Endometrial microvascular endothelial cells (primary cell): Measurements from ENCODE around the gene SKAP1. TPM values are rescaled to one million over a fixed set of nuclear protein-coding genes. Genes with fewer than 3 reads are reported as not detected.

Experiments used
- in situ Hi-C: cut with HindIII; loops from 2 replicates; pipeline ENCODE4 v1.10.0; 2017; ENCODE audit warnings: low sequenced_read_pairs, low pct_unique_long_range_greater_than_20kb; ENCODE audit errors: inconsistent ontology term
- total RNA-seq: library from RNA; depleted of rRNA; stranded (reverse); fragments of >200 nt; gene quantifications from one replicate; pipeline ENCODE4 v1.2.3, GENCODE V29; 2015; ENCODE audit errors: inconsistent ontology term

Gene SKAP1
- total RNA-seq, 1 donor from 2014 or later = not detected

DNA sequence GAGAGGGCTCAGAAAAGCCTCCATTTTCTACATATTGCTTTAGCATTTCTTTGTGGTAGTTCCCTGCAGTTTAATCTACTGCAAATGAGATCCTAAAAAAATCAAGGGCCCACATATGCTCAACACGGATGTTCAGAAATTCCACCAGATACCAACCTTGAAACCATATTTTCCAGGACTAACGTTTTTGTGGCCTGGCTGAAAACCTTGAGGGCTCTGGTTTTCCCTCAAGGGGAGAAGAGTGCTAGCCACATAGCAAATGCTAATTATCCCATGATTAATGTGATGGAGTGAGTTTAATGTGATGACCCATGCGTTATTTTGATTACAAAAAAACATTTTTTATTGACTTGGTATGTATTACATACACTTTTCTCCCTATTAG, 253.6 kb downstream of the SKAP1 start:
- in situ Hi-C loops = loop anchor here (25.0 kb wide), 1 partner anchor 186 kb away; no protein-coding TSS in a partner anchor

DNA sequence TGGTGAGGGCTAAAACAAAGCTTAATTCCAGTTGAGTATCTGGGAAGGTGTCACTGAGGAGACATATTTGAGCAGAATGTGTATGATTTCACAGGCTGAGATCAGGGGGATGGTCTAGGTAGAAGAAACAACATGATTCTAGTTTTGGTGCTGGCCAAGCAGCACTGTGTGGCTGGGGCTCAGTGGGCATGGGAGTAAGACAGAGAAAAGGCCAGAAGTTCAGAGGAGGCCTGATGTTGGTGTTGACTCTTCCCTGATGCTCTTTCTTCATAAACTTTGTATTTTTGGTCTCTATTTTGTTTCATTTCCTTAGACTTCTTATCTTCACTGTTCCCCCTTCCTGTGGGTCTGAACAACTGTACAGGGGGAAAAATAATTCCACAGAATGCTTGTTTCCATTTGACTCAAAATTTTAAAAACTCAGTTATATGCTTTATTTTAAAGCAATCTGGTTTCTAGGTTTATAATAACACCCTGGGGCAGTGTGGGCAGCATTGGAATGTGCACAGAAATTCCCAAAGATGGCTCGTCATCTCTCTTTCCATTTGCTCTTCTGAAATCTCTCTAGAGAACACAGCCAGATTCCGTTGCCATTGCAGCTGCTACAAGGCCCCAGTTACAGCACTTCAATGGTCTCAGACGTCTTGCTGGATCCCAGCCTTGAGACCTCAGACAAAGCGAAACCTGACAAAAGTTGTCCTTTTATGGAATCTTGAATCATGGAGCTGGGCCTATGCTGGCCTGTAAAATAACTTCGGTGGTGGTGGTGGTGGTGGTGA, 254.1 kb downstream of the SKAP1 start:
- in situ Hi-C loops = loop anchor here (25.0 kb wide), 1 partner anchor 186 kb away; no protein-coding TSS in a partner anchor

DNA sequence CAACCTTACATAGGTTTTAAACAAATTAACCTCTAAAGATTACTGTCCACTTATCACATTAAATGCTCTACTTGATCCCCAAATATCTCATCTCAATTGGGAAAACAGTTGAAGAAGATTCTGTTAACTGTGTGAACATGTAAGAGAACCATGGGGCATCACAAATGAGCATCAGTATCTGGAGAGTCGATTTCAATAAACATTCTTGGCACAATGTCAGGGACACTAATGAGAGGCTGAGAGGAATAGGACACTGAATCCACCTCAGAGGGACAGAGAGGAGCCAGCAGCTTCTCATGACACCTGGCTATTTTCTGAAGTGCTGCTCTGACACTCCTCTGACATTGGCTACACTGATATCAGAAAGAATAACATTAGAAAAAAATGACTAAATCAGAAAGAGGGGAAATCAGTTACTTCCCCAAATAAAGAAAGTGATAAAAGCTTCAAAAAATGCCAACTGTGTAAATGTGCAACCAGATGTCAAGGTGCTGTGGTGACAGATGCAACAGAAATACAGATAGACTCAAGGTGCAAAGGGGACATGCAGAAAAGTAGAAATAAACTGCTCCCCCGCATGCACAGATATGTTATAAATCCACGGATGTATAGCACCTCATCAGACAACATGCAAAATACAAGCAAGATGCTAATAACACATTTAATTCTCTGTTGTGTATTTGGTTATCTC, 255.0 kb downstream of the SKAP1 start:
- in situ Hi-C loops = loop anchor here (25.0 kb wide), 1 partner anchor 187 kb away; no protein-coding TSS in a partner anchor

DNA sequence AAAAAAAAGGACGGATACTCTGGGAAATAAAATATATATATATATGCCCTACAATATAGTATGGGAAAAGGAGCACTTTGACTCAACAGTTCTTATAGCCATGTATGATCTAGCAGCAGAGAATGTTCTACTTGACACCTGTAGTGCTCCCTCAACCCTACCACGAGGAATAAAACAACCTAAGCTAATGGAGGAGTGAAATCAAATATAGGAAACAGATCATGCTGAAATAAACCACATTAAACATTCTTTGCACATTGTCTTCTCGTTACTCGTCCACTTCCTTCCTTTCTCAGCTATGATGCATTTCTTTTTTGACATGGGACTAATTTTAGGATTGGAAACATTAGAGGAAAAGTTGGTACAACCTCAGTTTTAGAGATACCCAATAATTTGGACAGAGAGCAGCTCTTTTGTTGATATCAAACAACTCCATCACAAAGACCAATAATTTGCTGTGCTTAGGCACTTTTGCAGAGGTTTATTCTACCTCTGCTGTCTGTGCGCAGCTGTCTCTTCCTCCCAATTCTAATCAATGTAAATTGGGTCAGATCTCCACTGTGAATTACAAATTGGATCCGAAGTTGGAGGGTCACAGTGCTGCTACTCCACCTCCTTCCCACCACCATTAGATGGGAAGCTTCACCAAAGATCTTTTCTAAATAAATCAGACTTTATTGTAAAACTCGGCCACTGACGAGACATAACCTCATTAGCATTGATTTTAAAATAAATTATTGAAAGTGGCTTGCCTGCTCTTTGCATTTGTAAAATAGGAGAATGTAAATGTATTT, 256.6 kb downstream of the SKAP1 start:
- in situ Hi-C loops = no loop called here

DNA sequence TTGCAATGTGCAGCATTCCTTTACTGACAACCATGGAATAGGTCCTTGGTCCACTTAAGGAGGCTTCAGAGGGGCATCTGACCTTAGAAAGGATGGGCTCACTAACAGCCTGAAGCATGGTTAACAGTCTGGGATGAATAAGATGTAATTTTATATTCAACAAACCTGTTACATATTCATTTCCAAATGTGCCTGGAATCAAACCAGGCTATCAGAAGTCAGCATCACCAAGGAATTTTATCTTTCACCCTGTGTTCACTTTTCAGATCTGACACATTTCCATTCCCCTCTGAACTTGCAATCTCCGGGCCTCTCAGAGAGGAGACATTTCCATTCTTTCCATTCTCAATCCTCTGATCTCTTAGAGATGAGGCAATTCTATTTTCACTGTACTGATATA, 260.1 kb downstream of the SKAP1 start:
- in situ Hi-C loops = no loop called here

DNA sequence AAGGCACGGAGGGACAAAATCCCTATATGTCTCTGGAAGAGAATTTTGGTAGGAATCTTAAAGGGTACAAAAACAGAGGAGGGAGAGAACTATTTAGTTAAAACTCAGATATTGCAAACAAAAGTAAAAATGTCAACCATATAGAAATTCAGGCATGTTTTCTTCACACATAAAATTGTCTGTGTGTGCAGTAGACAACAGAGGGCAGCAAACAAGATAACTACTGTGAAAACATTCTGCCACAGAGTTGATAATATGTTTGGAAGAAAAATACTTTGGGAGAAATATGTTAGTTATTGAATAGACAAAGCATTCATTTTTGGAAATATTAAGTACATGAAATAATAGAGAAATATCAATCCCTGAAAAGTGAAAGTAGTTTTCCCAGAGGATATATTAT, 266.2 kb downstream of the SKAP1 start:
- in situ Hi-C loops = no loop called here

DNA sequence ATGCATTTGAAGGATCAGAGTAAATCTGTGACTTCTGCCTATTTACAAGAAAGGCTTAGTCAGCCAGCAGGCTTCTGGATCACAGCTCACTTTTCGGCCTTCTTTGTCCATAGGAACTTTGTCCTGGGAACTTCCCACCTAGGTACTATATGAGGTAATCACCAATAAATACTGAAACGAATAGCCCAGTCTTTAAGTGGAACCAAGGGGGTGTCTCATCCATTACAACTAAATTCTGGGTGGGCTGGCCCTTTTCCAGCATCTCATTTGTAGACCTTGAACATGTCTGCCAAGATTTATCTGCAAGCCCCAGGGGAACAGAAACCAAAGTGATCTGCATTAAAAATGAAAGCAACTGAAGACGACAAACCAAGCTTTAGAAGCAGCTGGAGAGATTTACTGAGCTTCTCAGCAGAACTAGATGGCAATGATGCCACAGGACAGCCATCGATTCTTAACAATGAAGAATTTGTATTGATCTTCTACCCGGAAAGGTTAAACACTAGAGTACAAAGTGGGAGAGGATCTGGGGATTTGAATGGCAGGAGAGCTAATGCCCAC, 267.0 kb downstream of the SKAP1 start:
- in situ Hi-C loops = no loop called here

DNA sequence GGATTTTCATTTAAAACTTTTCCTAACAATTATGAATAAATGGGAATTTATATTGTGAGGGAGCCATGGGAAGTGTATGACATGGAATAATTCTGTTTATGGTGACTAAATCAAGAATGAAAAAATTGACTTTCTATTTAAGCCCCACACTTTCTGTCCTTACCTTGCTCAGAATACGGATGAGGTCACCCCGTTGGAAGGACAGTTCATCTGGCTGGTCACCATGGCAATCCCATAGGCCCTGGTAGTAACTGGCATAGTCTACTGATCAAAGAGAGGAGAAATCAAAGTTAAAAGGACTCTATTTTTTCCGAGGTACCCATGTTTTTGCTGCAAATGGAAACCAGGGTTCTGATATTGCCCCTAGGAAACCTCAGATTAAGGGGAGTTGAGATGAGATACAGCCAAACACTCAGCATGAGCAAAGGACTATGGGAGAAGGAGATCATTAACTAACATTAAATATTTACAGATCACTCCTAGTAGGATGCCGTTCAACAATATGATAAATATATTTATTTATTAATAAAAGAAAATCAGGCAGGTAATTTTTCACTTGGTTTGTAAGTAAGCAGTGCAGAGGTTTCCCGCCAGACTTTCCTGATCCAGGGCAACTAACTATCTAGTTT, 267.6 kb downstream of the SKAP1 start:
- in situ Hi-C loops = no loop called here

DNA sequence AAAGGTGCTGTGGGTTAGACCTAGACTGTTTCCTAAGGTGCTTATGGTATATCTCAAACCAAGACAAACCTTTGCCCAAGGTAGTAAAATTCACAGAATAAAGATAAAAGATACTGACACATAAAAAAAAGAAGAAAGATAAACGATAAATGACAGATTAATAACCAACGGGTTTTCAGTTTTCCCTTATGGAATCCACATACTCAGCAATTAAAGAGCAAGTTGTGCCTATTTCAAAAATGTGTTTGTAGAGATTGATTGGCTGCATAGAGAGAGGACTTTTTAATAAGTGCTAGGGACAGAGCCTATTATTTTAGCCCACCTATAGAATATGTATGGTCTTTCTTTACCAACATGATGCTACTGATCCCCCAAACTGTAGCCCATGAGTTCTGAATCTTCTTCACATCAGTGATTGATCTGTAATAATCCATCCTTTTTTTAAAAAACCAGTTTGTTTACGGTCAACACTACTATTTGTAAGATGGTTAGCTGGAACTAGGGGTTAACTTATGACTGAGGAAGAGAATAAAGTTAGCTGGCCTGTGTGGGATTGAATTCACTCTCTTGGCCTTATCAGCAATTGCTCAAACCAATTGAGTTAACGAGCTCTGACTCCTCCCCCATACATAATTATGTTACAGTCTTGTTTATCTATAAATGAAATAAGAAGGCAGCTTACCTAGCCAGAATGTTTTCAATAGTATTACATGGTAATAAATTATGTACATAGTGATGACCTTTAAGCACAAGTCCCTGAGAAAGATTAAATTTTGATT, 268.7 kb downstream of the SKAP1 start:
- in situ Hi-C loops = no loop called here

DNA sequence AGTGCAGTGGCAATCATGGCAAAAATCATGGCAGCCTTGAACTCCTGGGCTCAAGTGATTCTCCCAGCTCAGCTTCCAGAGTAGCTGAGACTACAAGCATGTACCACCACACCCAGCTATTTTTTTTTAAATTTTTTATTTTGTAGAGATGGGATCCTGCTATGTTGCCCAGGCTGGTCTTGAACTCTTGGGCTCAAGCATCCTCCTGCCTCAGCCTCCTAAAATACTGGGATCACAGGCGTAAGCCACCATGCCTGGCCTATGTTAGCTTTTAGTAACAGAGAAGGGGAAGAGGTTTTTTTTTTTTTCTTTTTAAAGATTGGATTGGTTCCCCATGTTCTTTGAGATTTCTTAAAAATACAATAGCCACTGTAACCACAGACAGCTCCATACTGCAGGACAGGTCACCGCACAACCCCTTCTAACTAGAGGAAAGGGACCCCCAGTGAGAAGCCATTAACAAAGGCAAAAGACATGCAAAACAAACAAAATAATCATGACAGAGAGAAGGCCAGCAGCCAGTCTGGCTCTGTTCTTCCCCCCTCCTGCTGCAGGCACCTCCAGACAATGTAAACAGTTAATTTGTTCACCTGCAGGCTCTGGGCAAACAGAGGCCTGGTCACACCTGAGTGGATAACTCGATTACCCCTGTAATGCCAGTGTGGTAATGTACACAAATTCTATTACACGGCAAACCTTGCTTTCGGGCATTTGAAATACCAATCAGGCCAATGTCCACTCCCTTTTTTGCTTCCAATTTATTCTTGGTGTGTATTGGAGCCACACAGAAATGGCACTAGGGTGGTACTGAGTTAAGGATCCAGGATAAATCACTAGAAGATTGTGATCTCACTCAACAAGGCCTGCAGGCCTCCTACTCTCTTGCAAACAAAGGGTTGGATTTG, 269.6 kb downstream of the SKAP1 start:
- in situ Hi-C loops = no loop called here

DNA sequence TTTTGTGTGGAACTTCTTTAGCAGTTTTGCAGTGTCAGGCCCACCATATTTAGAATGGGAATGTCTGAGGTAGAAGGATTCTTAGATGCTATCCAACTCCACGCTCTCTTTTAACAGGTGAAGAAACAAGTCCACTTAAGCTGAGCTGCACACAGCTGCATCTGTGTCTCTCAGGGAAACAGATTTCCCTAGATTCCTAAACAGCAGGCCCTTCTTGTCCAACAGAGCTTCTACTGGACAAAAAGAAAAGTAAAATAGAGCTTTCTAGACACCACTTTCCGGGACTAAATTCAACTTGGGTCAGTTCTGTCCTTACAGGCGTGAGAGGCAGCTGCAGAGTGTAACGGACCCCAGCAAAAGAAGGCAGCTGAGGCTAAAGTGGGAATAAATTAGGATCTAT, 270.8 kb downstream of the SKAP1 start:
- in situ Hi-C loops = no loop called here

DNA sequence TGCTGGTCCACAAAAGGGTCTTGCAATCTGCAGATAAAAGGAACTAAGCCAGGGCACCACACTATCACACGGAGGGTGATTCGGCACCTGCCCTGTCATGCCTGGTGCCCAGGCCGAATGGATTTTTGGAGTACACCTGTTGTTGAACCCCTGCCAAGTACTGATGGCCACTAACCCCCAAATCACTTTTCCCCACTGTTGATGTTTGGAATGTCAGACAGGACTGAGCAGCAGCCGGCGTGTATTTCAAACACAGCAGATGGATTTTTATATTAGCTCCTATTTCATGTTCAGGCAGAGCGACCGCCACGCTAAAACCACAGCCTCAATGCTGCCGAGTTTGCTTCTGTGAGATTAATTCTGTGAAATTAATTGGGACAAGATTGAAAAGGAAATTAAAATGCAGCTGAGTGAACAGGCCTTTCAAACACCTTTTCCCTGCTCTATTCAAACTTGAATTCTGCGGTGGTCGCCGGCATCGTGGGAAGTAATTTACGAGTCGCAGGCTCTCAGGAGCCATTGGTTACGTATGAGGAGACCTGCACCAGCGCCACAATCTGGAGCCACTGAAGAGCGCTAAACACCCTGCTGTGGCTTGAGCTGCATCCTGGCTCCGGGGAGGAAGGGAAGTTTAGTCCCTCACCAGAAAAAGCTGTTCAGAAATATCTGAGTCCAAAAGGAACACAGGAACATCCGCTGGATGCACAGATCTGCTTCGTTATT, 274.0 kb downstream of the SKAP1 start:
- in situ Hi-C loops = no loop called here

DNA sequence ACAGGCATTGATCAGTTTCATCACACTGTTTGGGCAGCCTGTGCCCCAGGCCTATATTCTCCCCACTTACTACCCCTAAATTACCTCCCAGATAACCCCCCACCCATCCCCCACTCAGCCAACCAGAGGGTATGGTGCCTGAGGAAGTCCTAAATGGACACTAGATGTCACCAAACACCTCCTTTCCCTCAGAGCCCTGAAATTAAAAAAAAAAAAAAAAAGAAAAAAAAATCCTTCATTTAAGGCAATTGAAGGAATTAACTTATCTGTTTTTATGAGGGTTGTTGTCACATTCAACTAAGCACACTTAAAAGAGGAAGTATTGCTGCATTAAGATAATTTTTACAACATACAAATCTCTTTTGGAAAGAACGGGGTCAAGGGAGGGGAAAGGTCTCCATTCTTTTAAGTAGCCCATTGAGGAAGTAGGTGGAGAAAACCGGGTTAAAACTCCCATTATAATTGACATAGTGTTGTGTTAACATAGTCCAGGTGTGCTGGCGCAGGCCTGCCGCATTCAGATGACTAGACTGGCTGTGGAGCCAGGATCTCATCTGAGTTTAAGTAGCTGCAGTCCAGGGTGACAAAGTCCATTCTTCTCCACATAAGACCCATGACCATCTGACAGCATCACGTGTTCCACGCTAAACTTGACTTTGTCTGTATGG, 276.2 kb downstream of the SKAP1 start:
- in situ Hi-C loops = no loop called here

DNA sequence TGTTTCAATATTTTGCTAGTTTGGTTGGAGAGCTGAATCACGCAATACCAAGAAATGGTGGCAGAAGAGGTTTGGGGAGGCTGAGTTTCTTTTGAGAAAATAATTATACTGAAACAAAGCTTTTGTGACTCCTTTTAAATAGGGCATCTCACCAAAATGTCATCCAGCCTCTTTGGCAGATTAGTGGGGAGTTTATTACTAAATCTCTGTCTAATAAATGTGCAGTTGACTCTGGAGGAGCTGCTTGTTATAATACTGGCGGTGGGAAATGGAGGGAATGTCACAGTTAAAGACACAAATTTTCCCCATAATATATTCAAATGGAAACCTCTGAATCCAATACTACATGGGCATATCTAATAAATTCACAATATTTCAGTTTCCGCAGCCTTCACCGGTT, 277.7 kb downstream of the SKAP1 start:
- in situ Hi-C loops = no loop called here

DNA sequence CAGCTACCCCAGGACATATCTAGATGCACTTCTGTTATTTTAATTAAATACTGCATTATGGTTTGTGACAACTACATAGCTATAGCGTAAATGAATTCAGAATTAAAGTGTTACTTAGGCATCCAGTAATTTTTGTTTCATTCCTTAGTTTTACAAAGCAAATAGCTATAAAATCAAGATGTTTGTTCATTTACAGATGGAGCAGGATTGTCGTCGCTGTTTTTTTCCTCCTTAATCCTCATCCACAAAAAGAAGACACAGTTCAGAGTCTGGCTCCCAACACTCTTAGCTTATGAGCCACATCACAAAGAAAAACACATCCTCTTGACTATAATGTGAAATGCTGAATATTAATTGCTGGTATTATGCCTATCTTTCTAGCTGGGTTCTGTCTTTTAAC, 278.8 kb downstream of the SKAP1 start:
- in situ Hi-C loops = no loop called here

DNA sequence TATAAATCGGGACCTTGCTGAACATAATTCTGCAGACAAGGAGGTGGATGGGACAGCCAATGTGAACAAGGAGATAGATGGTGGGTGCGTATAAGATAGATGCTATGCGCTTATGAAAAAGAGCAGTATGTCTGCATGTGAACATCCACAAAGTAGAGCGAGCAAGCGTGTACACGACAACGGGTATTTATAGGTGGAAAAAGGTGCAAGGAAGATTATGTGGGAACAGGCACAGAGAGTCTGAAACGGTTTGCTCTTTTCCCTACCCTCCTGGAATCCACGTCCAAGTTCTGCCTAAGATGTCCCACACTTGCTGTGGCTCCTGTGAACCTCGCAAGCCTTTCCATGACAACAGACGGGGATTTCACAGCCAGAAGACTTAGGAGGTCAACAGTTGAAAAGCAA, 279.4 kb downstream of the SKAP1 start:
- in situ Hi-C loops = no loop called here
